Measurements from ENCODE around the gene MCHR2.
"Not testable (repeated sequence)": the region's sequence is repeated elsewhere in the genome, so short reads cannot be mapped to it uniquely, and the experiment has no call there.

MCHR2 gene

GRCh38 chr6:99993533-99994251 is at the start of gene MCHR2:
MCHR2 (minus strand) TSS chr6:99994223; CDS start chr6:99956147, 38,076 bp downstream.
- no peak for FAIRE-seq
- no peak for TF ChIP-seq POLR2A (IDR thresholded peaks at IDR 0.05; ENCODE audit: low read depth, low read length)
- DNase-seq (ENCODE audit: insufficient read length, low spot score) = no peak

GRCh38 chr6:100038546-100038945 is 44.5 kb upstream of the MCHR2 start:
- not testable (repeated sequence) for FAIRE-seq; DNase-seq (ENCODE audit: insufficient read length, low spot score)

- no peak for TF ChIP-seq POLR2A (IDR thresholded peaks at IDR 0.05; ENCODE audit: low read depth, low read length)
- FAIRE-seq (peak; percentile 45), DNase-seq (ENCODE audit: insufficient read length, low spot score) (no peak)
Observed at GRCh38 chr6:100035873-100036653, 42.0 kb upstream of the MCHR2 start.

- no peak for DNase-seq (ENCODE audit: insufficient read length, low spot score)
- no peak for FAIRE-seq
- no peak for TF ChIP-seq POLR2A (IDR thresholded peaks at IDR 0.05; ENCODE audit: low read depth, low read length)
Observed at GRCh38 chr6:100023798-100024197, 29.8 kb upstream of the MCHR2 start.

DNA sequence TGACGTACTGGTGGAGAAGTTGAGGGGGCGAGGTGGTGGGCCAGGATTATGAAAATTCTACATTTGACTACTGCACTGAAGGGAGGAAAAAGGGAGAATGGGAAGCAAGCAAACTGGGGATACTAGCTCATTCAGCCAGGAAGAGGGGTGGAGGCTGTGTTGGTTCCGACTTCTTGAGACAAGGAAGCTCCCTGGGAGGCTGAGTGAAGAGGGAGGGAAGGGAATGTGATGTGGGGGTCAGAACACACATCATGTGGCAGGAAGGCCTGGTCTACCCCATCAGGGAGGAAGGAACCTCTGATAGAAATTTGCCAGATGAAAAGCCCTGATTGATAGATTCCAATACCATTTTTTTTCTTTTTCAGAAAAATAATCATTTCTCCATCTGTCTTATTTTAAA is 28.8 kb upstream of the MCHR2 start:
- FAIRE-seq = no peak
- TF ChIP-seq POLR2A (IDR thresholded peaks at IDR 0.05; ENCODE audit: low read depth, low read length) = no peak

DNA sequence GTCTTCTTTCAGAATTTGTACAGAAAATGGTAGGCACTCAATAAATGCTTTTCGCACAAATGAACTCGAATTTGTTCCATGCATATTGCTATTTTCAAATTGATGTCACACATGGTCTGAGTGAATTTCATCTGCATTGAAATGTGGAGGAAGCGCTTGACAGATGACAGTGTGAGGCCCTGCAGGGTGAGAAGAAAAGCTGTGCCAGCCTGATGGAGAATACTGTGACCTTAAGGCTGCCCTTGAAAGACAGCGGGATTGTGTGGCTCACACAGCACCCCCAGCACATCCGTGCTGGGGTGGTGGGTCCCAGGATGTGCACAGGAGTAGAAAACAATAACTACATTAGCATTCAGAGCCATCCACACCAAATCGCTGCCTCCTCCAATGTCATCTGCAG is 14.8 kb upstream of the MCHR2 start:
- TF ChIP-seq POLR2A (IDR thresholded peaks at IDR 0.05; ENCODE audit: low read depth, low read length) = no peak
- FAIRE-seq (no peak), DNase-seq (ENCODE audit: insufficient read length, low spot score) (no peak)

More for the DNA sequence above, 28.8 kb upstream of the MCHR2 start:
- DNase-seq (ENCODE audit: insufficient read length, low spot score) = no peak

GRCh38 chr6:100001915-100002388 is 7.9 kb upstream of the MCHR2 start:
- FAIRE-seq (peak; percentile 75), DNase-seq (ENCODE audit: insufficient read length, low spot score) (no peak)
- no peak for TF ChIP-seq POLR2A (IDR thresholded peaks at IDR 0.05; ENCODE audit: low read depth, low read length)

DNA sequence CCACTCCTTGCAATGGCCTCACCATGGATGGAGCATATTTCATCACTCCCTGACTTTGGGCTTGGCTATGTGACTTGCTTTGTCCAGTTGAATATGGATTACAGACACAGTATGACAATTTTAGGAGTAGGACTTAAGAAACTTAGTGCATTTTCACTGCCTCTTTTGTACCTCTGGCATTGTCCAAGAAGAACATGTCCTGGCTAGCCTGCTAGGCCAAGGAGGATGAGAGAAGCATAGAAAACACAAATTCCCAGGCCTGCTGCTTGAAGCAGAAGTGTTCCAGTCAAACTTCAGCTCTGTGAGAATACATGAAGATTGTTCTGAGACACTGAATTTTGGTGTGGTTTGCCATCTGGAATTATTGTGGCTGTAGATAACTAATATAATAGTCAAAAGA is 3.1 kb upstream of the MCHR2 start:
- DNase-seq (ENCODE audit: insufficient read length, low spot score) (no peak), FAIRE-seq (no peak)
- no peak for TF ChIP-seq POLR2A (IDR thresholded peaks at IDR 0.05; ENCODE audit: low read depth, low read length)

GRCh38 chr6:99995916-99996315 is 1.9 kb upstream of the MCHR2 start:
- no peak for DNase-seq (ENCODE audit: insufficient read length, low spot score)
- no peak for FAIRE-seq
- no peak for TF ChIP-seq POLR2A (IDR thresholded peaks at IDR 0.05; ENCODE audit: low read depth, low read length)

- no peak for TF ChIP-seq POLR2A (IDR thresholded peaks at IDR 0.05; ENCODE audit: low read depth, low read length)
- DNase-seq (ENCODE audit: insufficient read length, low spot score) = no peak
- FAIRE-seq = no peak
Observed at GRCh38 chr6:99993146-99993532, 884 bp downstream of the MCHR2 start.

- TF ChIP-seq POLR2A (IDR thresholded peaks at IDR 0.05; ENCODE audit: low read depth, low read length) = no peak
- no peak for FAIRE-seq
- no peak for DNase-seq (ENCODE audit: insufficient read length, low spot score)
Observed at GRCh38 chr6:99991955-99992354, 2.1 kb downstream of the MCHR2 start.

DNA sequence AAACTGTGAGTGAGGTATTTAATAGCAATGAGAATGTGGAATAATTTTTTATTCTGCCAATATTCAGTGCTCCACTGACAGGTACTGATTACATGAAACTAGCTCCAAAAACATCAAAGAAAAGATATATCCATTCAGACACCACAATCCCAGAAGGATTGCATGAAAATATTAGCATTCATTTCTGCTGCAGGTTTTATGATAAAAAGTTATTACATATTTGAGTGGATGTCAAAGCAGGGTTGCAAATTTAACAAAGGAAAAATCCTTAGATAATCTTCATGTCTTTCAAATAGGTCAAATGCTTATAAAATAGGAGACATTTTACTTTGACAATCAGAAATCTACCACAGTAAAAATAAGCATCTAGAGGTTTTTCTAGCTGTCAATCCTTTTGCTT is 13.3 kb downstream of the MCHR2 start:
- FAIRE-seq (no peak), DNase-seq (ENCODE audit: insufficient read length, low spot score) (no peak)
- TF ChIP-seq POLR2A (IDR thresholded peaks at IDR 0.05; ENCODE audit: low read depth, low read length) = no peak

DNA sequence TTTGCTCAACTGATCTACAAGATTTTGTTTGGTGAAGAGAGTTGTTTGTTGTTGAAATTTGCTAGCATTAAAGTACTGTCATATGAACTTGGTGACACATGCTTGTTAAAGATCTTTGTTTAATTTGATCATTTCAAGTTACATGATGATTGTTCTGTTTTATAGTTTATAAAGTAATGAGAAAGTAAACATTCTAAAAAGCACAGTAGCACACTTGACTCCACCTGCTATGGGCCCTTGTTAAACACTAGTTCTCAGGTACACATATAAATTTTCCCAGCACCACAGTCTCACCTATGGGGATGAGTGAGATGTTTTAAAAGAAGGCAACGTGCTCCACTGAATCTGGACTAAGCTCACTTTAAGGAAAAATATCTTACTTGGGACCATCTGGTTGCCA is 14.1 kb downstream of the MCHR2 start:
- no peak for TF ChIP-seq POLR2A (IDR thresholded peaks at IDR 0.05; ENCODE audit: low read depth, low read length)
- no peak for DNase-seq (ENCODE audit: insufficient read length, low spot score)
- no peak for FAIRE-seq

GRCh38 chr6:99967052-99967451 is 27.0 kb downstream of the MCHR2 start:
- no peak for FAIRE-seq
- no peak for DNase-seq (ENCODE audit: insufficient read length, low spot score)
- TF ChIP-seq POLR2A (IDR thresholded peaks at IDR 0.05; ENCODE audit: low read depth, low read length) = no peak

- no peak for FAIRE-seq
- DNase-seq (ENCODE audit: insufficient read length, low spot score) = no peak
- TF ChIP-seq POLR2A (IDR thresholded peaks at IDR 0.05; ENCODE audit: low read depth, low read length) = no peak
Observed at GRCh38 chr6:99960027-99960426, 34.0 kb downstream of the MCHR2 start.
